HG02759 (cell line): ENCODE data around the gene BRD4.

ENCODE experiments used
- ATAC-seq: cut with Tn5 transposase; IDR thresholded peaks from one replicate; pipeline ENCODE4 v1.9.1; 2021; ENCODE audit warnings: mild to moderate bottlenecking, moderate library complexity; ENCODE audit not compliant: unreplicated experiment

Gene BRD4

DNA sequence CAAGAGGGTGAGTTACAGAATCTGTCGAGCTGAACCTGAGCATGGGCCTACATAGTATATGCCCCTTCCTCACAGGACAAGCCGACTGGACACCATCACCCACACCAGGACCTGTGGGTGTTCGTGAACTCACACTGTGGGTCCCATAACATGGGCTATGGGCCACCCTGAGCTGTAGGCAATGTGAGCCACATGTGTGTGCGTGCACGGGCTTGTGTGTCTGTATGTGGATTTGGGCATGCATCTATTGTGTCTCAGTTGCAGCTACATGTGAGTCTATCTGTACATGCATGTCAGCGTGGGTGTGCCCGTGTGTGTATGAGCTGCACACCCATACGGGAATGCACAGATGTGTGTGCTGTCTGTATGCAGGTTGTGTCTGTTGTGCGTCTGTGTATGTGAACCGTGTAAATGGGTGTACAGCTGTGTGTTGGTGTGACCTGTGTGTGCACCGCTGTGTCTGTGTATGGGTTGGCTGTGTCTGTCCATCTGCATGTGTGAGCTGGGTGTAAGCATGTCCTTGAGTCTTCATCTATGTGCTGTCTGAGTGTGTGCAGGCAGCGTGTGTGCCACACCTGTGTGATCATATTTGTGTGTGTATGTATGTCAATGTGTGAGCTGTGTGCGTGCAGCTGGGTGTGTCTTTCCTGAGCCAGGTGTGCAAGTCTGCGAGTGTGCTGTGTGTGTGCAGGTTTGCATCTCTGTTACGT, 133.2 kb downstream of the BRD4 start:
- ATAC-seq: no peak

DNA sequence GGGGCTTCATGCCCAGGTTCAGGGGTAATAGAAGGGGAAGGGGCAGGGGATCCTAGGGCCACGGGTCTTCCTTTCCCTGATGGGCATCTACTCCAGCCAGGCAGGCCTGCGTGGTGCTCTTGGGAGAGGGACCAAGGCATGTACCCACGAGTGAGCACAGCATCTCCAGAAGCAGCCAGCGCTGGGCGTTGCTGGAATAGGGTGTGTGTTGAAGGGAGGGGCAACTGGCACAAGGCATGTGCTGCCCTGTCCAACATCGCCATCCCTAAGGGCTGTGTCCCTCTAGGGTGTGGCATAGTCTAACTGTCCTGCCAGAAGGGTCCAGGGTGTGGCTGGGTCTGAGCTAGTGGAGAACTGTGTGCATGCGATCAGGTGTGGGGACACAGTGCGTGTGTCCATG, 134.4 kb downstream of the BRD4 start:
- no peak for ATAC-seq

DNA sequence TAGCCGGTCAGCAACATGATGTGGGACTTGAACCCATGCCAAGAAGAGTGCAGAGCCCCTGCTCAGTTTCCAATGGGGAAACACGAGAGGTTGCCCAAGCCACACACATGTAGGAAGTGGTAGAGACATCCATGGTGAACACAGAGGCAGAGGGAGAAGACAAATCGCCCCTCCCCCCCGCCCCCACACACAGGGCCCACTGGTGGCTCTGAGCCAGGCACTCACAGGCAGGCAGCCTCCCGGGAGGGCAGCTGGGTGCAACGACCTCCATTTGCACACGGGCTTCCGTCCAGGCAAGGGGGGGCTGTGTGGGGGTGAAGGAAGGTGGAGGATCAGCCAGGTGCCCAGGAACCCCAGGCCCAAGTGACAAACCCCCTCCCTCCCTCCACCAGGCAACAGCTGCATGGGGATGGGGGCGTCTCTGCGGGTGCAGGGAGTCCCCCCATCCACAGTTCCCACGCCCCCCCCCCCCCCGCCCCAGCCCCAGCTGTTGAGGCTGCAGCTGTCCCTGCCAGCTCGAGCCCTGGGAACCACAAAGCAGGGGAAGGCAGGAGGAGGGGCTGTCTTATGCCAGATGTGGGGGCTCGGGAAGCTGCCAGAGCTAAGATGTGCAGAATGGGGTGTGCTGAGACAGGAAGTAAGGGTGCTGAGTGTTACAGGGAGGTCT, 134.9 kb downstream of the BRD4 start:
- no peak for ATAC-seq

DNA sequence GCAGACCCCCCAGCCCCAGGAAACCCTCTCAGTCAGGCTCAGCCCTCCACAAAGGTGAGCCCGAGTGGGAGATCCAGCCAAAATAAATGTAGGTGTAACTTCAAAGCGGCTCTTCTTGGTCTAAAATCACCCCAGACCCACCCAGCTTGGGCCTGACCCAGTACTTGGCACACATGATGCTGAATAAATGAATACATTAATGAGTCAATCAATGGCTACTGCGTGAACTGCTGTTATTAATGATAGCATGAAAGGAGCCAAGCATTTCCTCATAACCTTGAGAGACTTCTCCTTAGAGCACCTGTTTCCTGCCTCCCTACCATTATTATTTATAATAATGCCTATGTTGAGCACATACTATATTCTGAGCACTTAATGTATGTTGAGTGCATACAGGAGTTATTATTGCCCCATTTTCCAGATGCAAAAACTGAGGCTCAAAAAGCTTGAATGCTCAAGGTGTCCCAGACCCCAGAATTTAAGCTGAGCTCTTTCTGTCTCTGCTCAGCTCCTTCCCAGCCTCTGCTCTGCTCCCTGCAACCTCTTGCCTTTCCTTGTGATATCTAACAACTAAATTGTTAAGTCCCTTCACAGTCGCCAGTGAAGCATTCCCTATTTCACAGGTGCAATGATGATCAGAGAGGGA, 135.9 kb downstream of the BRD4 start:
- ATAC-seq: no peak

DNA sequence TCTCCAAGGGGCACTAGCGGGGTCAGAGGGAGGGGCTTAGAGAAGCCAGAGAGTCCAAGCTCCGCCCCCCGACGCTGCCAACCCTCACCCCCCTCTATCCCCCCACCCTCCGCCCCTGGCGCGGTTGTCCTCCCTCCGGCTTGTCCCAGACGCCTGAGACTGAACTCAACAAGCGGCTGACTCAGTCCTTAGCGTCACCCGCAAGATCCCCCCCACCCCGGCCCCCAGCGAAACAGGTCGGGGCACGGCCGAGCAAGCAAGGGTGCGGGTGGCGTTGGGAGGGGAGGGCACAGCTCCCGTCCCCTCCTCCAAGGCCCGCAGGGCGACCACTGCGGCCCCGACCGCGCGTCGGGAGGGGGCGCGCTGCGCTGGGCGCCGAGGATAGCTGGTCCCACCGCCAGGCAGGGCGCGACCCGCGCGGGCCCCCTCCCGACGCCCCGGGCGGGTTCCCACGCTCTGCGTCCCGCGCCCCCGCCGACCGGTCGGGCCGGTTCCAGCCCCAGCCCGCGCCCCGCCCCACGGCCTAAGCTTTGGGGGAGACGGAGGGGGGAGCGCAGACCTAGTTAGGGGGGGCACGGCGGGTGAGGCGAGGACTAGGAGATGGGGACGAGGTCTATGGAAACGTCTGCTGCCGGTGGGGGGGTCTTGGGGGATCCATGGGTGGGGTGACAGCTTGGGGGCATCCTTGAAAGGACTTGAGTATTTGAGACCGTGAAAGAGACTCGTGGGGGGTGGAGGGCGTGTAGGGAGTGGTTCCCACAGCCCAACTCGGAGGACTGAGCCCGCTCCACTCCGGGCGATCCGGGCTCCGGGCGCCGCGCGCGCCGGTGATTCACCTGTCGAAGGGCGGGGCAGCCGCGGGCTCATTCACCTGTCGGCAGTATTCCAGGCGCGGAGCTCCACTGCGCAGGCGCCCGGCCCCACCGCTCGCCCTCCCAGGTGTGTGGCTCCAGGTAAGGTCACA, 136.7 kb downstream of the BRD4 start:
- ATAC-seq: no peak

DNA sequence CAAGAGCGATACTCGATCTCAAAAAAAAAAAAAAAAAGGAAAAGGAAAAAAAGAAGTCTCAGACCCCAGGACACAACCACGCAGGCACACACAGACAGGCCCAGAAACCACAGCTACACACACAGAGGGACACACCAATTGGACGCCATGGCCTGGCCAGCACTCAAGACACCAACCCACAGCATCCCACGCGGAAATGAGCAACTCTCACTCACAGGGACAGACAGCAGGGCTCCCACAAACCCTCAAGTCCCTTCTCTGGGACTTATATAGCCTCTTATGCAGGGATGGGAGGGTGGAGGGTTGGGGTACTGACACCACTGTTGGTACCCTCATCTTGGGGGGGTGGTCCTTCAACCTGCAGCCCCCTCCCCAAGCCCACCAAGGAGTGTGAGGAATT, 137.4 kb downstream of the BRD4 start:
- no peak for ATAC-seq

DNA sequence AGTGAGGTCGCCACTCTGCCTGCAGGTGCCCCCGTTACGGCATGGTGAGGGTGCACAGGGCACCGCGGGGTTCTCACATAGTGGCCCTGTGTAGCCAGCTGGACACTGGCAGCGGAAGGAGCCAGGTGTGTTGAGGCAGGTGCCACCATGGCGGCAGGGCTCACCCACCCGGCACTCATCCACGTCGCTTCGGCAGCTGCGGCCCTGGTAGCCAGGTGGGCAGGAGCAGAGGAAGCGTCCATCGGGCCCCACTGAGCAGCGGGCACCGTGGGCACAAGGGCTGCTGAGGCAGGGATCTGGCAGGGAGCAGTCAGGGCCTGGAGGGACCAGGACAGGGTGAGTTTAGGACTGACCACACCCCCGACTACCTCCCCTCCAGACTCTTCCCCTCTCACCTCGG, 140.4 kb downstream of the BRD4 start:
- no peak for ATAC-seq

DNA sequence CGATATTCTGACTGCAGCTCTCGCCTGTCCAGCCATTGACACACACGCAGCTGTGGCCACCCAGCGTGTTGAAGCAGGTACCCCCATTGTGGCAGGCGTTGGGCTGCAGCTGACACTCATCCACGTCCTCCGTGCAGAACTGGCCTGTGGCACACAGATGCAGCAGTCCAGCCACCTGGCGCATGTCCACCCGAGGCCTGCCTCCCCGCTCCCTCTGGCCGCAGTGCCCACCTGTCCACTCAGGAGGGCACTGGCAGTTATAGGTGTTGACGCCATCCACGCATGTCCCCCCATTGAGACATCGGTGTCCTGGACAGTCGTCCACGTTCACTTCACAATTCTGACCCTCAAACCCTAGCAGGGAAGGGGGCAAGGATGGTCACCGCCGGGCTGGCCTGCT, 140.8 kb downstream of the BRD4 start:
- no peak for ATAC-seq

DNA sequence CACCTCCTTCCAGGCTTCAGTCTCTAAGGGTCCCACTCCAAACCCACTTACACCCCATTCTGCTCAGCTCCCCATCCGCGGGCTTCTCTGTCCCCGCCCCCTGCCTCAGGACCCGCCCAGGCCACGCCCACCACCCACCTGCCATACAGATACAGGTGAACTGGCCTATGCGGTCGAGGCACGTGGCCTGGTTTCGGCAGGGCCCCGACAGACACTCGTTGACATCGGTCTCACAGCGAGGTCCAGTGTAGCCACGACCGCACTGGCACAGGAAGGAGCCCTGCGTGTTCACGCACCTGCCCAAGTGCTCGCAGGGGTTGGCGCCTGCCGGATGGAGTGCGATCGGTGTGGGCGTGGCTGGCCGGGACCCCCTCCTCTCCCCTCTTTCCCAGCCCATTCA, 143.5 kb downstream of the BRD4 start:
- ATAC-seq: no peak

DNA sequence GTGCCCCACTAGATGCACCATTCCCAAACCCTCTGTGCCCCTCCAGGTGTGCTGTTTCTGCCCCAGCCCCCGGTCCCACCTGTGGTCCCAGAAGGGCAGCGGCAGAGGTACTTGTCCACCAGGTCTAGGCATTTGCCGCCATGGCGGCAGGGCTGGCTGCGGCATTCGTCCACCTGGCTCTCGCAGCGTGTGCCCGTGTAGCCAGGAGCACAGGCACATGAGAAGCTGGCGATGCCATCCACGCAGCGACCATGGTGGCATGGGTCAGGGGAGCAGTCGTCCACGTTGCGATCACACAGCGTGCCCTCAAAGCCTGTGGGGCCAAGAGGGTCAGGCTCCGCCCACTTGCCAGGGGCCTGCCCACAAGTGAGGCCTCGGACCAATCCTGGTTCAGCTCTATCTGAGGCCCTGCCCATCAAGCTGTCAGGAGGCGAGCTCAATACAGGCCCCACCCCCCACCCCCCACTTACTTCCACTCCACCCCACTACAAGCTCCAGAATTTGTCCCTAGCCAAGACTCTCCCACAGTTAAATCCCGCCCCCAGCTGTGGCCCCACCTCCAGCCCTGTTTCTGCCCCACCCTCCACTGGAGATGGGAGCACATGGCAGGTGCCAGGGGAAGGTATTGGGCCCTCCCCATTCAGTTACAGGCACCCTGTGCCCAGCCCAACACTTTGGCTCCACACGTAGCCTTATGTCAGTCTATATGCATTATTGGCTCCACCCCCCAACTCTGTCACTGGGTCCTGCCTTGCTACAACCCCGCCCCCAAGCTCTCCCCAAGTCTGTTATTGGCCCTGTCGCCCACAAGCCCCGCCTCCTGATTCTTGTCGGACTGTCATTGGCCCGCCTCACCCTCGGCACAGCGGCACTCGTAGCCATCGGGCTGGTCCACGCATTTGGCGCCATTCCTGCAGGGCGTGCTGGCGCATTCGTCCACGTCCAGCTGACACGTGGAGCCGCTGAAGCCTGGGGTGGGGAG, 145.0 kb downstream of the BRD4 start:
- no peak for ATAC-seq
